Spleen (tissue), 7 donors: ENCODE data around the gene SMIM10L2A.

Source experiments
- CTCF ChIP-seq, 11 experiments: fragments of 200-600 bp in 7 of 11; fragments of 450-650 bp in 4 of 11; sonication (generic) in 4 of 11; IDR thresholded peaks in 8 of 11; conservative IDR thresholded peaks in 3 of 11; 1 replicate in 7 of 11; 2 replicates in 4 of 11; pipeline versions ENCODE4 v1.4.0 to v1.8.0; 2016 to 2021; ENCODE audit warnings: antibody characterized with exemption in 11 of 11, inconsistent platforms in 4 of 11, mild to moderate bottlenecking in 1 of 11
- POLR2A ChIP-seq, 3 donors: fragments of 450-650 bp; IDR thresholded peaks; one replicate each; pipeline ENCODE4 v1.5.1; 2017; ENCODE audit warnings: antibody characterized with exemption in 3 of 3, mild to moderate bottlenecking in 1 of 3
- POLR2AphosphoS5 ChIP-seq, 3 donors: sonication (generic); formaldehyde crosslinking; IDR thresholded peaks; one replicate each; pipeline ENCODE4 v1.5.1; 2017; ENCODE audit warnings: antibody characterized with exemption in 3 of 3
- donor health status: DM: no; HTN: no; CAD: no; lungs with moderate emphysema.
- donor health status: DM: no; HTN: no; CAD: no.
- donor health status: DM: no; HTN: no; CAD: no.

- TF ChIP-seq CTCF (IDR thresholded peaks at IDR 0.05 in 8 of 11, conservative IDR thresholded peaks at IDR 0.05 in 3 of 11) (no peak), POLR2AphosphoS5 (IDR thresholded peaks at IDR 0.05) (no peak), POLR2A (IDR thresholded peaks at IDR 0.05) (no peak)
These were observed 32.0 kb upstream of the SMIM10L2A start for GRCh38 chrX:135389717-135390116.
